Daoy (cell line): Measurements from ENCODE around the gene TMEM235. TPM values are rescaled to one million over a fixed set of nuclear protein-coding genes. Genes with fewer than 3 reads are reported as not detected.

Source experiments
- DNase-seq: peaks from one replicate; pipeline ENCODE4 v3.0.0-alpha.2; 2015; ENCODE audit warnings: low read depth
- total RNA-seq: library from RNA; depleted of rRNA; stranded (reverse); fragments of >200 nt; shearing (Covaris generic); gene quantifications from 2 replicates; pipeline ENCODE4 v1.2.3, GENCODE V29; 2014; rRNA removed

The TMEM235 gene
- total RNA-seq, 1 experiment from 2014 or later, result not detected

DNA sequence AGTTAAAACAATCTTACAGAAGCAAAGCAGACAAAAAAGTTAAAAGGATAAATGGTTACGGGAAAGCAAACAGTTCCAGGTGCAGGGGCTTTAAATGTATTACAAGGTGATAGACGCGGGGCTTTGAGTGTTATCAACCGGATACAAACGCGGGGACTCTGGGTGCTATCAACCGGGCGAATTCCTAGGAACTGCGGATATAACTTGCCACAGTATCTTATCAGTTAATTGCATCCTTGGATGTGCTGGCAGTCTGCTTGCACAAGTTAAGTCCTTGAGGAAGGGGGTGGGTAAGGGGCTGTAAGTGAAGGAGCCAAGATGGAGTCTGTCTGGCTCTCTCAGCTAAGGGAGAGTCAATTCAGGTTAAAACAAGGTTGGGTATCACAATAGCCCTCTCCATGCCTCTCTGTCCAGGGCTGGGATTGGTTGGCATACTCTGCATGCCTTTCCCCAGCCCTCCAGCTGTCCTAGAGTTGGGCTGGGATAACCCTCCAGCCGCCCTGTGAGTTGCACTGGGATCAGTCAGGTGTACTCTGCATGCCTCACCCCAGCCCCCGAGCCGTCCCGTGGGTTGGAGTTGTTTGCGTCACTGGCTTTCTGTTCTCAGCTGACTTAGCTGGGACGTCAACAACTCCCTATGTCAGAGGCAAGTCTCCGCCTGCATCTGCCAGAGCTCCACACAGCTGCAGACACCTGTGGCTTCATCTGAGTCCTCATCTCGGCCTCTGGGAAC is 40.9 kb downstream of the TMEM235 start:
- no peak for DNase-seq

DNA sequence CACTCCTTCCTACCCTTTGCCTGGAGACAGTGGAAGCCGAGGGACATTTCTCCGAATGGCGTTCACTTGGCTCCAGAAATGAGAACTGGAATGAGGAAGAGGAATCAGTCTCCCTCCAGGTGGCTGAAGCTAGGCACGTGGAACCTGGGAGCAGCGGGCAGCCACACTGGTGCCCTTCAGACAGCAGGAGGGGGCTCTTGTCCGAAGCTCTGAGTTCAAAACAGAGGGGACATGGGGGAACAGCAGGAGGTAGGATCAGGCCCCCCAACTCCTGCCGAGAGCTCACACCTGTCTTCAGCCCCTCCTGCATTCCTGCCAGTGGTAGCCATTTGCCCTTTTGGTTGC is 41.5 kb downstream of the TMEM235 start:
- no peak for DNase-seq

- no peak for DNase-seq
Measured at GRCh38 chr17:78273813-78274212, 42.4 kb downstream of the TMEM235 start.

GRCh38 chr17:78275355-78275754 is 43.9 kb downstream of the TMEM235 start:
- no peak for DNase-seq

DNA sequence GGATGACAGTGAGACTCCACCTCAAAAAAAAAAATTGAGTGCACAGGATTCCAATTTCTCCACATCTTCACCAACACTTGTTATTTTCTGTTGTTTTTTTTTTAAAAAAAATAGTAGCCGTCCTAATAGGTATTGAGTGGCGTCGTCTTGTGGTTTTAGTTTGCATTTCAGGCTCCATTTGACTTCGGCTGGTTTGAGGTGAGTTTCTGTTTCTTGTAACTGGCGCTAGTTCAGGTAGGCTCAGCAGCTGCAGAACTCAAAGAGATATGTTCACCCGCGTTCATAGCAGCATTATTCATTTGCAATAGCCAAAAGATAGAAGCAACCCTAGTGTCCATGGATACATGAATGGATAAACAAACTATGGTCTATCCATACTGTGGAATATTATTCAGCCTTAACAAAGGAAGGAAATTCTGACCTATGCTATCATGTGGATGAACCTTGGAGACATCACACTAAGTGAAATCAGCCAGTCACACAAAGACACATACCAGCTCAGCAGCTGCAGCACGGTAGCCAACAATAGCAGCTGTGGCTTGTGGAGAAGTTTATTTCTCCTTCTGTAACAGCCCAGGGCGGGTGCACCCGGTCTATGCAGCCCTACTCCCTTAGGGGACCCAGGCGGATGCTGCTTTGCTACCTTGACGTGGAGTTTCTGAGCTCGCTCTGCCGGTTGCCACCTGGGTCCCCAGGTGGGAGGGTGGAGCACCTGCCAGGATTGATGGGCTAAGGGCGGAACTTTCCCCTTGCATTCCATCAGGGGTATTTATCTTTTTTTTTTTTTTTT is 44.9 kb downstream of the TMEM235 start:
- no peak for DNase-seq

- no peak for DNase-seq
Measured at GRCh38 chr17:78278139-78278741, 46.8 kb downstream of the TMEM235 start.

DNA sequence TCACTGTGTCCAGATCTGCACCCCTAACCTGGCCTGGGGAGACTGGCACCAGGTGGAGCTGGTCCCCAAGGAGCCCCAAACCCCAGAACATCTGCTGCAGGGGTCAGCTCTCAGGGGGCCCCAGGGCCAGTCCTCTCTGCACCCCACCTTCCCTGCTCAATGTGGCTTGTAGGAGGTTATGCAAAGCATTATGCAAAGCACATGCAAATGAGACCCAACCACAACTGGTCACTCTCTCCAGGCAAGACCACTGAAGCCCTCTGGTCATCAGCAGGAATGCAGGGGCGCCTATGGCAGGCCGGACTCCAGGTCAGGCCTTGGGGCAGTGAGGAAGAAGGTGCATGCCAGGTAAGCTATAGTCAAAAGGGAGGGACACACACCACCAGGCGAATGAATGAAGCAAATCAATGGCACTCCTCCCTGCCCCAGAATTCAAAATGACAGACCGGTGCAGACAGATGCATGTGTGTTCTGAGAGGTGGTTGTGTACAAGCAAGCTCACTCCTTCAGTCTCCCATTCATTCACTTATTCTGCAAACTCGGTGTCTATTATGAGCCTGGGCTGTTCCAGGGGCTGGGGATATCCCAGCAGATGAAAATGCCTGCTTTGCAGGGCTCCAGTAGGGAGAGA is 48.0 kb downstream of the TMEM235 start:
- DNase-seq, result no peak

DNA sequence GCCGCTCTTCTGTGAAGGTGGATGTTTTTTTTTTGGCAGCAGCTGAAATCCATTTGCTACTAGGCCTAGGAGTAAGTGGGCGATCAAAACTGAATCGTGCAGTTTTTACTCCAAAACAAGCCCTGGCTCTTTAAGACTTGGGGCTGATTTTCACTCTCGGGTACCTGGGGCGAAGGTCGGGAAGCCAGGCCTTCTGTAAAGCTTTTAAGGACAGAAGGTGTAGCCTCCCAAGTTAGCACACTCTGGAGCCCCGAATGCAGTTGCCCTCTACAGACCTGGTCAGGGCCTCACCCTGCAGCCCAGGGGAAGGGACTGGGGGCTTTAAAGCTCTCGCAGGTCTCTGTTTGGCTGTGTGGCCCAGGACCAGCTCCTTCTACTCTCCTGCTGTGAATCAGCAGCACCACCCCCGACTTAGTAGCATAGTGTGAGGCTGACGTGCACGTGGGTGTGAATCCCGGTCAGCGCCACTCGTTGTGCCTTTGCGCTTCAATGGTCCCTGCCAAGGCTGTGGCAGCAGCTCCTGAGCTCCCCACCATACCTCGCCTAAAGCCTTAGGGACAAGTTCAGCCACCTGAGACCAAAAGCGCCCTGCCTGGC is 49.9 kb downstream of the TMEM235 start:
- DNase-seq, result no peak

DNA sequence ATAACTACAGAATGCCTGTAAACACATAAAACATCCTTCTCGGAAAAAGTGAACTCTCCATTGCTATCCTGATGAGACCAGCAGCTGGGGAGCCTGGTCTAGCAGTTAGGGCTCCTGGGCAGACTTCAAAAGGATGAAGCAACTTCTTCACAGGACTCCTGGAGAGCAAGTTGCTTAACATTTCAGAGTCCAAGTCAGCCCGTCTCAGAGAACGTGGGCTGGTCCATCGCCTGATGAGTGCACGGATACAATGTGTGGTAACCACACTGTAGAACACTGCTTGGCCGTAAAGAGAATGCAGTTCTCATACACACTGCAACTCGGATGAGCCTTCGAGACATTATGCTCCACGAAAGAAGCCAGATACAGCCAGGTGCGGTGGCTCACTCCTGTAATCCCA is 52.7 kb downstream of the TMEM235 start:
- no peak for DNase-seq

DNA sequence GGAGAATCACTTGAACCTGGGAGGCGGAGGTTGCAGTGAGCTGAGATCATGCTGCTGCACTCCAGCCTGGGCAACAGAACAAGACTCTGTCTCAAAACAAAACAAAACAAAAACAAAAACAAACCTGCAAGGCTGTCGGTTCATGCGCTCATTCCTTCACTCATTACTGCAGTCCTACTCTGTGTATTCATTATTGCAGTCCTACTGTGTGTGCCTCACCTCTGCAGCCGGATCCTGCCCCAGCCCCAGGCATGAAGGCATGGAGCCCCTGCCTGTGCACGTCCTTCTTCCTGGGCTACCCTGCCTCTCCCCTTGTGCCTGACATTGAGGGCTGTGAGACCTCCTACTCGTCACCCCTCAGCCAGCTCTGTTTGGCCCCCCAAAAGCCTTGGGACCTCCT is 57.6 kb downstream of the TMEM235 start:
- DNase-seq, result no peak

DNA sequence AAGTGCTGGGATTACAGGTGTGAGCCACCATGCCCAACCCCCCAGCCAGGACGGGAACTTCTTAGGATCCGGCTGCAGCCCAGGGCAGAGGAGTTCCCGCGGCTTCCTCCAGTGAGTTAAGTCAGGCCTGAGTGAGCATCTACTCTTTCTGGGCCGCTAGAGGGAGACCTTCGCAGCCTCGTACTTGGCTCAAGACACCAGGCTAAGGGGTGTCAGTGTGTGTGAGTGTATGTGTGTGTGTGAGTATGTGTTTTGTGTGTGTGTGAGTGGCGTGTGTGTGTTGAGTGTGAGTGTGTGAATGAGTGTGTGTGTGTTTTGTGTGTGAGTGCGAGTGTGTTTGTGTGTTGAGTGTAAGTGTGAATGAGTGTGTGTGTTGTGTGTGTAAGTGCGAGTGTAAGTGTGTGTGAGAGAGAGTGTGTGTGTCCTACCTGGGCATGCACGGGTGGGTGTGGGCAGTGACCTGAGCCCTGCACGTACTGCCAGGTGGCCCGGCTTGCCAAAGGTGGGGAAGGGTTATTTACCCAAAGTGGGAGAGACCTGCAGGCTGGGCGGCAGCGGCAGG is 58.5 kb downstream of the TMEM235 start:
- peak; percentile 87 for DNase-seq

Other genes starting within 250 kb of the TMEM235 start
- gene TMC6, start 102.9 kb upstream of the TMEM235 start, total RNA-seq, result 0.80 and 4.6 TPM in 2 replicates
- not detected in 2 replicates for gene TMC8, start 100.9 kb upstream of the TMEM235 start, total RNA-seq
- gene C17orf99, start 85.2 kb upstream of the TMEM235 start, total RNA-seq, result not detected in 2 replicates
- 14.8 and 19.4 TPM in 2 replicates for gene SYNGR2, start 63.0 kb upstream of the TMEM235 start, total RNA-seq
- gene TK1, start 44.6 kb upstream of the TMEM235 start, total RNA-seq, result 111 and 130 TPM in 2 replicates
- 12.1 and 14.8 TPM in 2 replicates for gene AFMID, start 44.3 kb upstream of the TMEM235 start, total RNA-seq
- 223 and 248 TPM in 2 replicates for gene BIRC5, start 17.4 kb upstream of the TMEM235 start, total RNA-seq
- 25.3 and 27.9 TPM in 2 replicates for gene SOCS3, start 128.4 kb downstream of the TMEM235 start, total RNA-seq
- gene PGS1, start 147.0 kb downstream of the TMEM235 start, total RNA-seq, result 25.6 and 26.8 TPM in 2 replicates